Occipital lobe (tissue), 2 donors: ENCODE measurements around the gene SGTA. TPM values are rescaled to one million over a fixed set of nuclear protein-coding genes. Genes with fewer than 3 reads are reported as not detected.

Source experiments
- DNase-seq: peaks from one replicate; lab custom pipeline; 2025; lab: John Stamatoyannopoulos, UW
- total RNA-seq: library from RNA; depleted of rRNA; stranded (reverse); fragments of >200 nt; gene quantifications from one replicate; pipeline ENCODE4 v1.2.3, GENCODE V29; 2014

SGTA gene
- total RNA-seq, 1 donor from 2014 or later, result 24.2 TPM

- no peak for DNase-seq
These were observed 56.0 kb downstream of the SGTA start for GRCh38 chr19:2726904-2727639.

GRCh38 chr19:2726160-2726855, 56.8 kb downstream of the SGTA start:
- no peak for DNase-seq

- DNase-seq, result no peak
These were observed 58.9 kb downstream of the SGTA start for GRCh38 chr19:2724148-2724557.

- DNase-seq, result no peak
These were observed 59.3 kb downstream of the SGTA start for GRCh38 chr19:2723747-2724146.

GRCh38 chr19:2723345-2723715, 59.7 kb downstream of the SGTA start:
- DNase-seq, result no peak

- DNase-seq, result peak; percentile 39
These were observed 60.3 kb downstream of the SGTA start for GRCh38 chr19:2722541-2723344.

GRCh38 chr19:2721570-2722540, 61.2 kb downstream of the SGTA start:
- DNase-seq, result no peak

GRCh38 chr19:2720777-2721569, 62.1 kb downstream of the SGTA start, which contains the start of gene DIRAS1:
Gene DIRAS1 (minus strand): TSS chr19:2721372. CDS start chr19:2717806, 3,566 bp downstream.
- no peak for DNase-seq

GRCh38 chr19:2719920-2720776, 62.9 kb downstream of the SGTA start:
- DNase-seq, result peak; percentile 72

GRCh38 chr19:2719232-2719735, 63.8 kb downstream of the SGTA start:
- no peak for DNase-seq

- DNase-seq, result no peak
These were observed 65.2 kb downstream of the SGTA start for GRCh38 chr19:2717638-2718541.

GRCh38 chr19:2716722-2717637, 66.1 kb downstream of the SGTA start:
- DNase-seq, result no peak

- DNase-seq, result no peak
These were observed 66.8 kb downstream of the SGTA start for GRCh38 chr19:2716275-2716650.

- DNase-seq, result no peak
These were observed 67.4 kb downstream of the SGTA start for GRCh38 chr19:2715470-2716274.

- no peak for DNase-seq
These were observed 68.4 kb downstream of the SGTA start for GRCh38 chr19:2714531-2715269.
